ENCODE measurements around the gene PDE1A. TPM values are rescaled to one million over a fixed set of nuclear protein-coding genes. Genes with fewer than 3 reads are reported as not detected.

PDE1A gene
- total RNA-seq, 4 donors from 2014 or later: 2.3 to 8.1 (median 2.9) TPM

- no peak for DNase-seq (ENCODE audit: low spot score in 2 of 2)
- H3K27me3 ChIP-seq: no peaks in the 10 kb centered on the region
- TF ChIP-seq CTCF (IDR thresholded peaks at IDR 0.05) (no peak), POLR2A (IDR thresholded peaks at IDR 0.05) (no peak)
- H3K4me3 ChIP-seq: no peak overlapping the region
- no peaks in the 10 kb centered on the region for H3K4me1 ChIP-seq
- H3K36me3 ChIP-seq: no peaks in the 10 kb centered on the region
- no peak overlapping the region for H3K27ac ChIP-seq
- no peaks in the 10 kb centered on the region for H3K9me3 ChIP-seq
Measured at GRCh38 chr2:182187130-182187529, 239.7 kb downstream of the PDE1A start.

GRCh38 chr2:182186132-182186735, 240.6 kb downstream of the PDE1A start:
- H3K36me3 ChIP-seq: no peaks in the 10 kb centered on the region
- WGBS: 35% methylated on average over 4 of the region's 4 CpGs
- TF ChIP-seq EP300 (IDR thresholded peaks at IDR 0.05) (no peak), POLR2AphosphoS5 (IDR thresholded peaks at IDR 0.05) (no peak), CTCF (IDR thresholded peaks at IDR 0.05) (peak; percentile 55 to 62), POLR2A (IDR thresholded peaks at IDR 0.05) (no peak)
- no peaks in the 10 kb centered on the region for H3K9me3 ChIP-seq
- no peak overlapping the region for H3K4me3 ChIP-seq
- no peaks in the 10 kb centered on the region for H3K27me3 ChIP-seq
- no peaks in the 10 kb centered on the region for H3K4me1 ChIP-seq
- no peak for DNase-seq (ENCODE audit: low spot score in 2 of 2)
- H3K27ac ChIP-seq: no peak overlapping the region

GRCh38 chr2:182182436-182182835, 244.4 kb downstream of the PDE1A start:
- WGBS: 65% methylated on average over 2 of the region's 2 CpGs
- TF ChIP-seq CTCF (IDR thresholded peaks at IDR 0.05) (no peak), EP300 (IDR thresholded peaks at IDR 0.05) (no peak), POLR2A (IDR thresholded peaks at IDR 0.05) (no peak), POLR2AphosphoS5 (IDR thresholded peaks at IDR 0.05) (no peak)
- no peaks in the 10 kb centered on the region for H3K36me3 ChIP-seq
- H3K4me3 ChIP-seq: no peak overlapping the region
- H3K27me3 ChIP-seq: no peaks in the 10 kb centered on the region
- no peak overlapping the region for H3K27ac ChIP-seq
- H3K4me1 ChIP-seq: no peaks in the 10 kb centered on the region
- H3K9me3 ChIP-seq: no peaks in the 10 kb centered on the region
- no peak for DNase-seq (ENCODE audit: low spot score in 2 of 2)

- no peak for DNase-seq (ENCODE audit: low spot score in 2 of 2)
- H3K27me3 ChIP-seq: no peaks in the 10 kb centered on the region
- no peaks in the 10 kb centered on the region for H3K36me3 ChIP-seq
- H3K4me1 ChIP-seq: no peaks in the 10 kb centered on the region
- 100% methylated on average over 1 of the region's 3 CpGs for WGBS
- H3K9me3 ChIP-seq: no peaks in the 10 kb centered on the region
- H3K27ac ChIP-seq: no peak overlapping the region
- TF ChIP-seq EP300 (IDR thresholded peaks at IDR 0.05): no peak
- TF ChIP-seq POLR2A (IDR thresholded peaks at IDR 0.05): no peak
- no peak for TF ChIP-seq POLR2AphosphoS5 (IDR thresholded peaks at IDR 0.05)
- no peak for TF ChIP-seq CTCF (IDR thresholded peaks at IDR 0.05)
- no peak overlapping the region for H3K4me3 ChIP-seq
Measured at GRCh38 chr2:182181381-182181780, 245.5 kb downstream of the PDE1A start.

GRCh38 chr2:182179176-182179575, 247.7 kb downstream of the PDE1A start:
- no peak for TF ChIP-seq EP300 (IDR thresholded peaks at IDR 0.05)
- TF ChIP-seq CTCF (IDR thresholded peaks at IDR 0.05): no peak
- no peak for TF ChIP-seq POLR2A (IDR thresholded peaks at IDR 0.05)
- no peak for TF ChIP-seq POLR2AphosphoS5 (IDR thresholded peaks at IDR 0.05)
- Histone ChIP-seq H3K36me3 (no peaks in the 10 kb centered on the region), H3K9me3 (no peaks in the 10 kb centered on the region), H3K4me3 (no peak overlapping the region), H3K27ac (no peak overlapping the region), H3K4me1 (no peaks in the 10 kb centered on the region), H3K27me3 (no peaks in the 10 kb centered on the region)
- DNase-seq (ENCODE audit: low spot score in 2 of 2): no peak

All from suprapubic skin (tissue), 4 donors.